GM18526 (cell line): ENCODE data around the gene DTD1.

Experiments
- POLR2A ChIP-seq: IDR thresholded peaks from 3 replicates; pipeline ENCODE4 v1.6.1; 2011; ENCODE audit not compliant: insufficient read length; ENCODE audit errors: extremely low read depth

DTD1 gene

GRCh38 chr20:18701969-18702368 lies 114.1 kb downstream of the DTD1 start:
- no peak for TF ChIP-seq POLR2A

- TF ChIP-seq POLR2A, result no peak
Measured at GRCh38 chr20:18702736-18703135, 114.9 kb downstream of the DTD1 start.

GRCh38 chr20:18705490-18705889 lies 117.6 kb downstream of the DTD1 start:
- no peak for TF ChIP-seq POLR2A

GRCh38 chr20:18705910-18706309 lies 118.1 kb downstream of the DTD1 start:
- TF ChIP-seq POLR2A, result no peak

- TF ChIP-seq POLR2A, result no peak
Measured at GRCh38 chr20:18712131-18712530, 124.3 kb downstream of the DTD1 start.

GRCh38 chr20:18712882-18713281 lies 125.0 kb downstream of the DTD1 start:
- TF ChIP-seq POLR2A, result no peak

GRCh38 chr20:18715564-18715963 lies 127.7 kb downstream of the DTD1 start:
- no peak for TF ChIP-seq POLR2A

- TF ChIP-seq POLR2A, result no peak
Measured at GRCh38 chr20:18717062-18717461, 129.2 kb downstream of the DTD1 start.

GRCh38 chr20:18718129-18718528 lies 130.3 kb downstream of the DTD1 start:
- TF ChIP-seq POLR2A, result no peak

- no peak for TF ChIP-seq POLR2A
Measured at GRCh38 chr20:18719426-18719825, 131.6 kb downstream of the DTD1 start.

GRCh38 chr20:18721551-18722115 lies 133.8 kb downstream of the DTD1 start:
- TF ChIP-seq POLR2A, result no peak

- TF ChIP-seq POLR2A, result no peak
Measured at GRCh38 chr20:18722371-18722770, 134.5 kb downstream of the DTD1 start.

GRCh38 chr20:18724077-18724476 lies 136.2 kb downstream of the DTD1 start:
- TF ChIP-seq POLR2A, result no peak

GRCh38 chr20:18724788-18725464 lies 137.1 kb downstream of the DTD1 start:
- TF ChIP-seq POLR2A, result no peak

- TF ChIP-seq POLR2A, result no peak
Measured at GRCh38 chr20:18727032-18727508, 139.2 kb downstream of the DTD1 start.

GRCh38 chr20:18728165-18728869 lies 140.5 kb downstream of the DTD1 start:
- TF ChIP-seq POLR2A, result no peak
